ENCODE results near the gene HDAC4.

- no peak for TF ChIP-seq JUNB (IDR thresholded peaks at IDR 0.05)
- no peak for TF ChIP-seq POLR2A (IDR thresholded peaks at IDR 0.05; ENCODE audit: low read length)
These were observed 361.9 kb downstream of the HDAC4 start for GRCh38 chr2:239038773-239039478.

All from A549 (cell line).